ENCODE measurements around the gene GRK1.

GRK1 gene

GRCh38 chr13:113763254-113763653, 96.2 kb downstream of the GRK1 start:
- DNase-seq, result no peak

DNA sequence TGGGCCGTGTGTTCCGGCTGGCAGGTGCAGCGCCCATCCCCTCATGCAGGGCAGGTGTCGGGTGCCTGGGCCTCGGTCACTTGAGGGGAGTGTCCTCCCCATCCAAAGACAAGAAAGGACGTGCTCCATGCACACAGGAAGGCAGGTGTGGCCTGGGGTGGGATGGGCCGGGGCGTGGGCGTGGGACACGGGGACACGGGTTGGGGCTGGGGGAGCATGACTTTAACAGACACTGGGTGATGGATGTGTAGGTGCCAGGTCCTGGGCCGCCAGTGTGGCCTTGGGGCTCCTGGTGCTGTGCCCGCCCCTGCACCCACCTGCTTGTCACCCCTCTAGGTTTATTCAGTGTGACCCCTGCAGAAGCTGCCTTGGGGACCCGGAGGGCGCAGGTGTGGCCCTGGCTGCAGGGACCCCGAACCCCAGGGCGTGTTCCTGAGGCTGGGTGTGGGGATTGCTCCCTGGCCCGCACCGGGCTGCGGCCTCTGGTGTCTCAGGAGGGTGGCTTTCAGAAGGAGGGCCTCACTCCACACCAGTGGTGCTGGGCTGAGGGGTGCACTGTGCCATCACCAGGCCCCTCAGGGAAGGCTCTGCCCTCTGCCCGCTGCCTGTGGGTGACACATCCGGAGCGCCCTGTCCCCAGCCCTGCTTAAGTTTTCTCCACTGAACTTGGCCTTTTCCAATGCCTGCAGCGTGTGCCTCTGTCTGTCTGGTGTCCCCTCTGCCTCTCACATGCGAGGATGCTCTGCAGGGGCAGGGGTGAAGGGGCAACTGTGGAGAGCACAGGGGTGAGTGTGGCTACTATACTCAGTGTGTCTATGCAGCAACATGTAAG, 97.2 kb downstream of the GRK1 start:
- DNase-seq, result no peak

- DNase-seq, result no peak
Observed at GRCh38 chr13:113764793-113765563, 98.0 kb downstream of the GRK1 start.

DNA sequence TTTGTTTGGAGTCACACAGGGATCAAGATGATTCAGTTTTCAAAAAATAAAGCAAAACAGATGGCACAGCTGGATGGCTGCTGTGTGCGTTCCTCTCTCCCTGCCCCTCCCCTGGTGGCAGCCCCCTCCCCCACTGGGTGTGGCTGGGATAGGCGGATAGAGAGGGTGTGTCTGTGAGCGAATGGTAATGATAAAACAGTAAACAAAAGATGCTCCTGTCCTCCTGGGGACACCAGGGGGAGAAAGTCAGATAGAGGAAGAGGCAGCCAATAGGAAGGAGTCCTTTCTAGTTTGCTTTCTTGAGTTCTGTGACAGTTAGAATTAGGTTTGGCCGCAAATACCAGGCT, 98.5 kb downstream of the GRK1 start:
- DNase-seq, result no peak

DNA sequence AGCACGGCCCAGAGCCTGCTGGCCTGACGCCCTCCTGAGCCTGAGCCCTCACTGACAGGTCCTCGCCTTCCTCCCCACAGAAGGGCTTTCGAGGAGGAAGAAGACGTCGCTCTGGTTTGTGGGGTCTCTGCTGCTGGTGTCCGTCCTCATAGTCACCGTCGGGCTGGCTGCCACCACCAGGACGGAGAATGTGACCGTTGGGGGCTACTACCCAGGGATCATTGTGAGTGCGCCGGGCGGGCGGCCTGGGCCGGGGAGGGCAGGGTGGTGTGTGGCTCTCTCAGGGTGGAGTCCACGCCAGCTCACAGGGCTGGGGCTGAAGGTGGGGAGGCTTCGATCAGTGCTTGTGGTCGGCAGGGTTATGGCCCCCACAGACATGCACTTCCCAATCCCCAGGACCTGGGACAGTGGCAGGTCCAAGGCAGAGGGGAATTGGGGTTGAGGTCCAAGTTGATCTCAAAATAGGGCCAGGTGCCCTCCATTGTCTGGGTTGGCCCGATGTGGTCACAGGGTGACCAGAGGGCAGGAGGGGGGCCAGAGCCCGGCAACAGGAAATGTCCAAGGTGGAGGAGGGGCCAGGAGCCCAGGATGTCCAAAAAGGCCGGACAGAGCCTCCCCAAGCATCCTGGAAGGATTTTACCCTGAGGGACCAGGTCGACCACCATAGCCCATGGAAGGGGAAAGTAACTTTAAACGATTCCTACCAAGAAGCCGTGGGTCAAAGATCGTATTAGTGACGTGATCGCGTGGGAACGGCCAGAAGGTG, 99.2 kb downstream of the GRK1 start:
- no peak for DNase-seq

GRCh38 chr13:113767366-113767765, 100.3 kb downstream of the GRK1 start:
- DNase-seq, result no peak

GRCh38 chr13:113768018-113768905, 101.2 kb downstream of the GRK1 start:
- DNase-seq, result no peak

DNA sequence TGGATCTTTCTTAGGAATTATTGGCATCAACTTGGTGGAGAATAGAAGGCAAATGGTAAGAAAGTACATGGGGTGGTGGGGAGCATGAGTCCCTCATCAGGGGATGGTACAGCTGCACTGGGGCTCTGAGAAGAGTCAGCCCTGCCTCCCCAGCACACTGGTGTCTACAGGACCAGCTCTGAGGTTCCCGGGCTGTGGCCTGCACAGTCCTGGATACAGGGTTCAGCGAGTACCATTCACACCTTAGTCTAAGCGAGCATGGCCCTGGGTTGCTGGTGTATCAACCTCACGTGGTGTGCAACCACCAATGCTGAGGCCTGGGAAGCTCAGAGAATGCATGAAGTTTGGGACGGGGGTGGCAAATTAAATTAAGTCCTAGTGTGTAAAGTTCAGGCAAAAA, 102.1 kb downstream of the GRK1 start:
- no peak for DNase-seq

DNA sequence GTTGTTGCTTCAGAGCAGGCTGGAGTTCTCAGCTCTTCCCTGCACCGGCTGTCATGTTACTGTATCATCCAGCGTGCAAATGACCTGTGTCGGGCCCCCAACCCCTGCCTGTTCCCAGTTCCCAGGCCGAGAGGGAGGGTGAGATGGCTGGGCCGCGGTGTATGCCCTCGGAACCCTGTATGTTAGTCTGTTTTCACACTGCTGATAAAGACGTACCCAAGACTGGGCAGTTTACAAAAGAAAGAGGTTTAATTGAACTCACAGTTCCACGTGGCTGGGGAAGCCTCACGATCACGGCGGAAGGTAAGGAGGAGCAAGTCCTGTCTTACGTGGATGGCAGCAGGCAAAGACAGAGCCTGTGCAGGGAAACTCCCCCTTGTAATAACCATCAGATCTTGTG, 102.9 kb downstream of the GRK1 start:
- DNase-seq, result no peak

DNA sequence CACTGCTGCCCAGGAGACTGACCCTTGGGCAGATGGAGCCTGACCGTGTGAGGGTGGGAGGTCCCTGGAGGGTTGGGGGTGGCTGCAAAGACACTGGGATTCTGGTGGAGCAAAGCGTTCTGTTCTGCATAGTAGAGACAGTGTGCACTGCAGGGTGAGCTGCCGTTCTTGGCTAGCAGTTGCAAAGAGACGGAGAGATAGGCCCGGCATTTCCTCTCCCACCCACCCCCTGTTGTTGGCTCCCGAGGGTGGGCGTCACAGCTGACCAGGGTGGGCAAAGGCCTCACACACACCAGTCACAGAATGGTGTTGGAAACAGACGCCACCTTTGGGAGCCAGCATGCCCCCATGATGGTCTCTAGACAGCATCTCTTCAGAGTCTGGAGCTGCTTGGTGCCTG, 103.4 kb downstream of the GRK1 start:
- DNase-seq, result no peak

DNA sequence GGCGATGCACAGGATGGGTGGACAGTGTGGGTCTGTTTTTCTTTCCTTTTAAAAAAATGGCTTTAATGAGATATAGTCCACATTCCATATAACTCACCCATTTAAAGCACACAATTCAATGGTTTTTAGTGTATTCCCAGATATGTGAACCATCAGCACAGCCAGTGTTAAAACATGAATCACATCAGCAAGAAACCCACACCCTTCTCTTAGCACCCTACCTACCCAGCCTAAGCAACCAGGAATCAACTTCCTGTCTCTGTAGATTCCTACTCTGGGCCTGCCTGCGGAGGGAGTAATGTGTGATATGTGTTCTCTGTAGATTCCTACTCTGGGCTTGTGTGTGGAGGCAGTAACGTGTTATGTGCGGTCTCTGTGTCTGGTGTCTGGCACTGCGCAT, 103.9 kb downstream of the GRK1 start:
- DNase-seq, result no peak

DNA sequence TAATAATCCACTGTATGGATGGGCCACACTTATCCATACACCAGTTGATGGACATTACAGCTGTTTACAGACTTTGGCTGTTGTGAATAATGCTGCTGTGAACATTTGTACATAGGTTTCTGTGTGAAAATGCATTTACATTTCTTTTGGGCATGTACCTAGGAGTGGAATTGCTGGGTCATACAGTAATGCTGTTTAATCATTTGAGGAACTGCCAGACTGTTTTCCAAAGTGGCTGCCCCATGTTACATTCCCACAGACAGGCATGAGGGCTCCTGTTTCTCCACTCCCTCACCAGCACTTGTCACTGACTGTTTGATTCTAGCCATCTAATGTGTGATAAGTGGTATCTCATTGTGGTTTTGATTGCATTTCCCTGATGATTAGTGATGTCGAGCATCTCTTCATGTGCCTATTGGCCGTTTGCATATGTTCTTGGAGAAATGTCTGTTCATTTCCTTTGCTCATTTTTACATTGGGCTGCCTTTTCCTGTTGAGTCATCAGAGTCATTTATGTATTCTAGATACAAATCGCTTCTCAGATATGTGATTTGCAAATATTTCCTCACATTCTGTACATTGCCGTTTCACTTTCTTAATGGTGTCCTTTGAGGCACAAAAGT, 104.8 kb downstream of the GRK1 start:
- no peak for DNase-seq

- no peak for DNase-seq
Observed at GRCh38 chr13:113774177-113775107, 107.4 kb downstream of the GRK1 start.

DNA sequence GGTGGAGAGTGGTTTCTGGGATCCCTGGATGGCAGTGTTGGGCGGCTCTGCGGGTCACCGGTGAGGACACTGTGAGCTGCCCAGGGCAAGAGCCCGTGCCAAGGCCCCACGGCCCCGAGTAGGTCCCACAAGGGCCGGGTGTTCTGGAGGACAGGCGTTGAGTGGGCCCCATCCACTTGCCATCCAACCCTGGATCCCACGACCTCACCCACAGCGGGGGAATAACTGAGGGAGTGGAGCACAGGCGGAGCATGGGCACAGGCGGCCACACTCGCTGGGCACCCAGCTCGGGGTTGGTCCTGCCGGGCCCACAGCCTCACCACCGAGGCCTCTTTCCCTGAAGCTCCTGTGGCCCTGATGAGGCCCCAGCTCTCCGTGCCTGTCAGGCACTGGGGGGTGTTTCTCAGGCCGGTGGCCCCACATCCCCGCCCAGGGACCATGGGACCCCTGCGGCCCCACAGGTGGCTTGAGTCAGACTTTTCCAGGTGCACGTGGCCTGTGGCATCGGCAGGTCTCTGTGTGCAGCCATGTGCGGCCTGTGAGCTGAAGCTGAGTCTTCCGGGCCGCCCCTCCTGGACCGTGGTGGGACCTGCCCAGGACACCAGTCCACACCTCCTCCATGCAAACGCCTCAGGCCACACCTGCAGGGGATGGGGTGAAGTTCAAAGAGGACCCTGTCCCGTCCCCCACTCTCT, 108.6 kb downstream of the GRK1 start:
- DNase-seq, result no peak

DNA sequence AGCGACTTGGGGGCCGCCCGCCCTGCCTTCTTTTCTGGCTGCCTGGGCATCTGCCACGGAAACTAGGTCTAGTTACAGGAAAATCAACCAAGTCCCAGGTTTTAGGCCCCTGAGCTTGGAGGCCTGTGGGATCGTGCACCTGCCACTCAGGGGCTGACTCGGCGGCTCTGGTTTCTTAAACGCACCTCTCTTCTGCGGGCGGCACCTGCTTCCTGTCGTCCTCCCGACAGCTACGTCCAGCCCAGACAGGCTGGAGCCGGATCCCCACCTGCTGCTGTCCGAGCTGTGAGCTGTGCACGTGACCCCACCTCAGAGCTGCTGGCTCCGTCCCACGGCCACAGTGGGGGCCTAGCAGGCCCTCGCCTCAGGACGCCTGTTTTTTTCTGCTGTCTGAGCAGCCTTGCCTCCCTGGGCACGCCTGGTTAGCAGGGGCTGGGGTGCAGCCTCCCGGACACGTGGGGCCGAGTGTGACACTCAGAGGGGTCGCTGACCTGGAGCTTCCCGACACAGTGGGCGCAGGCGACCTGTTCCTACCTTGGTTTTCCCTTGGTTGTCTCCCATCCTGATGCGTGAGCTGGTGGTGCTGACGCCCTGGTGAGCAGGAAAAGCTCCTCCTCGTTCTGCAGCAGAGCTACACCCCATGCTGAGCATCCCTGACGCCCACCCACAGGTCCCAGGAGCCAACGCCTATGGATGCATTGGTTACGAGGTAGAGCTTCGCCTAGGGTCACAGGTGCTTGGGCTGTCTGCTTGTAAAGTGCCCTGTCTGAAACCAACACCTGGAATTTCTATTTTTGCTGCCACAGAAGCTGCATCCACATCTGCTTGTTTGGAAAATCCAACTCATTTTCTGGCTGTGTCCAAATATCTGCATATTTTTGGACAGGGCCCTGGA, 109.5 kb downstream of the GRK1 start:
- no peak for DNase-seq

DNA sequence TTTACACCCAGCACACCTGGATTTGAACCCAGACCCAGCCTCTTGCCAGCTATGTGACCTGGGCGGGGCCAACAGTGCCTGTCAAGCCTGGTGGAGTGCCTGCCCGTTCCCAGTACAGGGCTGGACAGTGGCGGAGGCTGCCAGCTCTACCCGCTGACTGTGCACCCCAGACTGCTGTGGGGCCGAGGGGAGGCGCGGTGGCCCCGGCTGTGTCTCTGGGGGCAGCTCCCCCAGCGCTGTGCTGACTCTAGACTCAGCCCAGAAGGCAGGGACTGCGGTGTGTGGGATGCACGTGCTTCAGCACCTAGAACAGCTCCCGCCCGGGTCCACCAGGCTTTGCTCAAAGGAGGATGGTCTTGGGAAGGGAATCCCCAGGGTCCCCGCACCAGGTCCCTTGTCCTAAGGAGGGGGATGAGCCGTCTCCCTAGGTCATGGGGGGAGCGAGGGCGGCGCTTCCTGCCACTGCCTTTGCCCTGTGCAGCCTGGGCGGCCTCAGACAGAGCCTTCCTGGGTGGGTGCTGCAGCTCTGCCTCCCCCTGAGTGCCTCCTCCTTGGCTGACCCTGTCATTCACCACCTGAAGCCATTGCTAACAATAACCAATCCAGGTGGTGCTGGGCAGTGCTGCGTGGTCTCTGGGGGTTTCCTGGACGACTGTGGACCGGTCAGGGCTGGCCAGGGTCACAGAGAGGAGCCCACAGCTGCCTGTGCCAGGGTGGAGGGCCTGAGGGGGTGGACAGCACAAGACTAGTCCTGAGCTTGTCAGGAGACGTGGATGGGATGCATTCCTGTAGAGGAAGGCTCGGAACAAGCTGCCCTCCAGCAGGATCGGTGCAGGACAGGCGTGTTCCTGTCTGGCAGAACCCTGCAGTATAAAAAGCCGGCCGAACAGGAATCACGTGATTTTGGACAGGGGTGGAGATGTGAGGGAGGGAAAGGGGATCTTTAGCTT, 110.6 kb downstream of the GRK1 start:
- DNase-seq, result no peak

DNA sequence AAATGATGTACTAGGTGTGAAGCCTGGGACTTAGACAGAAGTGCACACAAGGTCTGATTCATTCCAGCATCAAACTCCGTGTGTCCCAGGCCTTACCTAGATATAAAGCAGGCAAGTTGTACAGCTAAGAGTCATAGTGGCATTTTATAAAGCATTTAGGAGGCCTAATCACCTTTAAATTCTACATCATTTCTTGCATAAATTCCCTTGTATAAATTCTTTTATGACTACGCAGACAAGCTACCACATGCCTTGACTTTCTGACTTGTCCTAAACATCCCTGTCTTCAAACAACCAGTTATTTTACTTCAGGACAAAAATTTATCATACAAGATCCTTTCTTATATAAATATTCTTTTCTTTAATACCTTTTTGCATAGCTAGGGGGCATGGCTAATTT, 114.6 kb downstream of the GRK1 start:
- no peak for DNase-seq

DNA sequence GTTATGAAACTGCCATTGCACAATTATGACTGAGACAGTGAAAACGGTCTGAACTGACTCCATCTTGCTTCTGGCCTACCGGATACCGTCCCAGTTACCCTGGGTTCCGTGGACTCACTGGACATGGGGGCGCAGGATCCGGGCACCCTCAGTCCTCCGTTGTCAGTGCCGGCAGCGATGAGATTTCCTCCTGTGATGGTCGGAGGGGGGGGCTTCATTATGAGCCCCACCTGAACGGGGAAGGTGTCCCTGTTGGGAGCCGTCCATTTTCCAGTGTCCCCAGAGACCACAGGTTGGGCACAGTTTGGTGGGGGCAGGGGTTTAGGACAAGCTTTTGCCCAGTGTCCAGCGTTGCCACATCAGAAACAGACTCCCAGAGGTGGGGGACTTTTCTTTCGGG, 115.5 kb downstream of the GRK1 start:
- DNase-seq, result no peak

Data from KG1 (cell line).